HCT116 (cell line): ENCODE measurements around the gene RBMX. TPM values are rescaled to one million over a fixed set of nuclear protein-coding genes. Genes with fewer than 3 reads are reported as not detected.

Experiments used
- ATAC-seq: fragments of 200-7000 bp; cut with Tn5 transposase; 2 replicates; pipeline ENCODE4 v1.9.1; 2020; ENCODE audit warnings: mild to moderate bottlenecking, moderate library complexity
- BruUV-seq: library from RNA; stranded (reverse); fragments of 400-500 nt; replicated peaks from 2 replicates; lab custom pipeline; 2021; lab: Mats Ljungman, UMichigan
- CTCF ChIA-PET: fragments of 300-600 bp; sonication (Branson Sonifier 250); formaldehyde crosslinking; loops from one replicate; lab custom pipeline; 2021; ENCODE audit warnings: antibody characterized with exemption; lab: Charles Lee
- POLR2A ChIA-PET: fragments of 300-600, 350-600 bp; sonication (Branson Sonifier 250); formaldehyde crosslinking; loops from one replicate; lab custom pipeline; 2021; ENCODE audit warnings: antibody characterized with exemption; lab: Charles Lee
- RAD21 ChIA-PET, 2 experiments: fragments of 300-600 bp; sonication (Branson Sonifier 250); formaldehyde crosslinking; loops; one replicate each; lab custom pipeline; 2023; ENCODE audit warnings: low total read pairs in 2 of 2; ENCODE audit not compliant: uncharacterized antibody in 2 of 2, unreplicated experiment in 2 of 2, low non-redundant PET in 1 of 2; lab: Charles Lee
- DNase-seq: peaks from one replicate; pipeline ENCODE4 v3.0.0-alpha.2; 2010; ENCODE audit warnings: low read depth, low spot score
- H2AFZ ChIP-seq: fragments of 200-600 bp; shearing (Covaris generic), sonication (generic); 2 replicates; pipeline ENCODE4 v1.6.1; 2017; ENCODE audit warnings: low read depth, mixed run types, mixed read lengths, antibody characterized with exemption, low read length; ENCODE audit not compliant: poor library complexity, severe bottlenecking
- H3K27ac ChIP-seq: 2 replicates; pipeline ENCODE4 v1.5.1; 2012; ENCODE audit warnings: low read depth, low read length
- H3K27me3 ChIP-seq: fragments of 200-600 bp; sonication (generic); 2 replicates; pipeline ENCODE4 v1.6.1; 2016; ENCODE audit warnings: mixed run types, low read length, mixed read lengths; ENCODE audit not compliant: insufficient read depth
- H3K36me3 ChIP-seq, 2 experiments: fragments of 200-500 bp in 1 of 2; fragments of 200-600 bp in 1 of 2; sonication (Bioruptor generic) in 1 of 2; sonication (generic) in 1 of 2; 2 replicates each; pipeline versions ENCODE4 v1.5.1 to v1.6.1; 2014 to 2016; ENCODE audit warnings: low read length in 2 of 2, inconsistent platforms in 1 of 2, mixed read lengths in 1 of 2, mixed run types in 1 of 2; ENCODE audit not compliant: insufficient read depth in 2 of 2, control insufficient read depth in 1 of 2
- H3K4me1 ChIP-seq, 2 experiments: fragments of 200-600 bp in 1 of 2; sonication (generic) in 1 of 2; 2 replicates each; pipeline versions ENCODE4 v1.5.1 to v1.6.1; 2012 to 2017; ENCODE audit warnings: low read length in 2 of 2, inconsistent platforms in 1 of 2, mild to moderate bottlenecking in 1 of 2, mixed read lengths in 1 of 2, mixed run types in 1 of 2, moderate library complexity in 1 of 2; ENCODE audit not compliant: insufficient read depth in 2 of 2, control insufficient read depth in 1 of 2
- H3K4me2 ChIP-seq: fragments of 200-600 bp; sonication (generic); 2 replicates; pipeline ENCODE4 v1.6.1; 2017; ENCODE audit warnings: mixed run types, low read length, mixed read lengths
- H3K4me3 ChIP-seq, 2 experiments: fragments of 200-600 bp in 1 of 2; sonication (generic) in 1 of 2; replicated peaks in 1 of 2; 2 replicates each; pipeline ENCODE4 v1.5.1; 2011 to 2016; ENCODE audit warnings: low read length in 2 of 2, control low read depth in 1 of 2, low read depth in 1 of 2, mild to moderate bottlenecking in 1 of 2, mixed read lengths in 1 of 2, mixed run types in 1 of 2
- H3K79me2 ChIP-seq: fragments of 200-600 bp; sonication (generic); 2 replicates; pipeline ENCODE4 v1.6.1; 2017; ENCODE audit warnings: mild to moderate bottlenecking, mixed run types, low read length, moderate library complexity, mixed read lengths; ENCODE audit not compliant: insufficient read depth
- H3K9ac ChIP-seq: fragments of 200-600 bp; sonication (generic); 2 replicates; pipeline ENCODE4 v1.6.1; 2016; ENCODE audit warnings: low read length, mixed read lengths
- H3K9me2 ChIP-seq: fragments of 200-600 bp; sonication (generic), shearing (Covaris generic); 2 replicates; pipeline ENCODE4 v1.6.1; 2017; ENCODE audit warnings: mixed run types, mild to moderate bottlenecking, moderate library complexity; ENCODE audit not compliant: insufficient read depth
- H3K9me3 ChIP-seq, 2 experiments: fragments of 200-500 bp in 1 of 2; fragments of 200-600 bp in 1 of 2; sonication (Bioruptor generic) in 1 of 2; sonication (generic) in 1 of 2; 2 replicates each; pipeline ENCODE4 v1.6.1; 2014 to 2017; ENCODE audit warnings: low read length in 2 of 2, mixed read lengths in 2 of 2, inconsistent platforms in 1 of 2, low read depth in 1 of 2, mild to moderate bottlenecking in 1 of 2, mixed run types in 1 of 2, moderate library complexity in 1 of 2; ENCODE audit not compliant: control insufficient read depth in 1 of 2, insufficient read depth in 1 of 2
- H4K20me1 ChIP-seq: fragments of 200-600 bp; sonication (generic), shearing (Covaris generic); 2 replicates; pipeline ENCODE4 v1.6.1; 2017; ENCODE audit warnings: mixed run types, mild to moderate bottlenecking, moderate library complexity; ENCODE audit not compliant: insufficient read depth
- CEBPB ChIP-seq: IDR thresholded peaks from 2 replicates; pipeline ENCODE4 v1.6.1; 2012; ENCODE audit warnings: low read depth
- EGR1 ChIP-seq: IDR thresholded peaks from 2 replicates; pipeline ENCODE4 v1.6.1; 2012; ENCODE audit warnings: low read depth
- EZH2 ChIP-seq: fragments of 200-600 bp; sonication (generic); IDR thresholded peaks from 2 replicates; pipeline ENCODE4 v1.6.1; 2017; ENCODE audit warnings: antibody characterized with exemption, mixed run types
- EZH2phosphoT487 ChIP-seq: fragments of 200-600 bp; IDR thresholded peaks from 2 replicates; pipeline ENCODE4 v1.6.1; 2018; ENCODE audit warnings: antibody characterized with exemption, borderline replicate concordance
- JUND ChIP-seq: IDR thresholded peaks from 2 replicates; pipeline ENCODE4 v1.6.1; 2012
- POLR2AphosphoS5 ChIP-seq: IDR thresholded peaks from 2 replicates; pipeline ENCODE4 v1.6.1; 2011; ENCODE audit warnings: mild to moderate bottlenecking, low read depth, low read length, moderate library complexity
- SIN3A ChIP-seq: IDR thresholded peaks from 2 replicates; pipeline ENCODE4 v1.6.1; 2012; ENCODE audit warnings: low read depth
- SP1 ChIP-seq: IDR thresholded peaks from 2 replicates; pipeline ENCODE4 v1.6.1; 2012; ENCODE audit warnings: low read depth
- SRF ChIP-seq: IDR thresholded peaks from 2 replicates; pipeline ENCODE4 v1.6.1; 2012; ENCODE audit warnings: low read depth
- intact Hi-C: fragments of 100-400 bp; cut with micrococcal nuclease; formaldehyde crosslinking; loops from 2 replicates; pipeline ENCODE4 v1.10.0; 2022
- total RNA-seq: library from RNA; stranded (reverse); gene quantifications from one replicate; pipeline ENCODE4 v1.2.1, GENCODE V29; 2021; ENCODE audit not compliant: unreplicated experiment
- TF ChIP-seq, protein P1 (sequence below): IDR thresholded peaks from 2 replicates; pipeline ENCODE4 v1.6.1; 2012
- TF ChIP-seq, protein P2 (sequence below), 3 experiments: fragments of 200-600 bp in 1 of 3; sonication (generic) in 1 of 3; IDR thresholded peaks in 2 of 3; conservative IDR thresholded peaks in 1 of 3; 2 replicates each; pipeline ENCODE4 v1.5.1; 2012 to 2017; ENCODE audit warnings: low read depth in 2 of 3, low read length in 2 of 3, antibody characterized with exemption in 1 of 3, borderline replicate concordance in 1 of 3, control low read depth in 1 of 3, mild to moderate bottlenecking in 1 of 3, mixed read lengths in 1 of 3, mixed run types in 1 of 3, moderate library complexity in 1 of 3; ENCODE audit not compliant: insufficient read depth in 1 of 3

RBMX gene
- total RNA-seq, 1 experiment from 2014 or later: 267 TPM

DNA sequence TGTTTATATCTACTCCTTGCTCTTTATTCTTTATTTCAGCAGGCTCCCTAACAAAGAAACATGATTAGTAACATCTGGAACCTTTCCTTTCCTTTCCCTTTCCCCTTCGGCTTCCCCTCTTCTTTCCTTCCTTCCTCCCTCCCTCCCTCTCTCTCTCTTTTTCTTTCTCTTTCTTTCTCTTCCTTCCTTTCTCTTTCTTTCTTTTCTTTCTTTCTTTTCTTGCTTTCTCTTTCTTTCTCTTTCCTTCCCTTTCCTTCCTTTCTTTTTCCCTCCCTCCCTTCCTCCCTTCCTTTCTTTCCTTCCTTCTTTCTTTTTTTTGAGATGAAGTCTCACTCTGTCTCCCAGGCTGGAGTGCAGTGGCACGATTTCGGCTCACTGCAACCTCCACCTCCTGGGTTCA, 30.7 kb upstream of the RBMX start:
- Histone ChIP-seq H3K27me3 (no peaks in the 10 kb centered on the region), H2AFZ (no peak overlapping the region), H4K20me1 (no peaks in the 10 kb centered on the region), H3K27ac (no peak overlapping the region), H3K4me1 (peaks cover 0 to 13% of the 10 kb centered on the region in 2 experiments; a peak in 2 of 4 replicates), H3K36me3 (no peaks in the 10 kb centered on the region), H3K79me2 (no peaks in the 10 kb centered on the region), H3K9me2 (no peaks in the 10 kb centered on the region), H3K4me2 (no peak overlapping the region), H3K9ac (no peak overlapping the region), H3K4me3 (no peak overlapping the region), H3K9me3 (no peaks in the 10 kb centered on the region)
- no peak for ATAC-seq
- intact Hi-C loops: no loop called here
- TF ChIP-seq CEBPB: no peak
- TF ChIP-seq SIN3A: no peak
- TF ChIP-seq, protein P1, sequence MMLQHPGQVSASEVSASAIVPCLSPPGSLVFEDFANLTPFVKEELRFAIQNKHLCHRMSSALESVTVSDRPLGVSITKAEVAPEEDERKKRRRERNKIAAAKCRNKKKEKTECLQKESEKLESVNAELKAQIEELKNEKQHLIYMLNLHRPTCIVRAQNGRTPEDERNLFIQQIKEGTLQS: no peak
- TF ChIP-seq EZH2phosphoT487: no peak
- no peak for TF ChIP-seq EZH2
- TF ChIP-seq, protein P2, sequence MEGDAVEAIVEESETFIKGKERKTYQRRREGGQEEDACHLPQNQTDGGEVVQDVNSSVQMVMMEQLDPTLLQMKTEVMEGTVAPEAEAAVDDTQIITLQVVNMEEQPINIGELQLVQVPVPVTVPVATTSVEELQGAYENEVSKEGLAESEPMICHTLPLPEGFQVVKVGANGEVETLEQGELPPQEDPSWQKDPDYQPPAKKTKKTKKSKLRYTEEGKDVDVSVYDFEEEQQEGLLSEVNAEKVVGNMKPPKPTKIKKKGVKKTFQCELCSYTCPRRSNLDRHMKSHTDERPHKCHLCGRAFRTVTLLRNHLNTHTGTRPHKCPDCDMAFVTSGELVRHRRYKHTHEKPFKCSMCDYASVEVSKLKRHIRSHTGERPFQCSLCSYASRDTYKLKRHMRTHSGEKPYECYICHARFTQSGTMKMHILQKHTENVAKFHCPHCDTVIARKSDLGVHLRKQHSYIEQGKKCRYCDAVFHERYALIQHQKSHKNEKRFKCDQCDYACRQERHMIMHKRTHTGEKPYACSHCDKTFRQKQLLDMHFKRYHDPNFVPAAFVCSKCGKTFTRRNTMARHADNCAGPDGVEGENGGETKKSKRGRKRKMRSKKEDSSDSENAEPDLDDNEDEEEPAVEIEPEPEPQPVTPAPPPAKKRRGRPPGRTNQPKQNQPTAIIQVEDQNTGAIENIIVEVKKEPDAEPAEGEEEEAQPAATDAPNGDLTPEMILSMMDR (IDR thresholded peaks at IDR 0.05 in 2 of 3, conservative IDR thresholded peaks at IDR 0.05 in 1 of 3; ENCODE audit: borderline replicate concordance in 1 of 3, insufficient read depth in 1 of 3, low read depth in 2 of 3, low read length in 2 of 3): no peak
- TF ChIP-seq POLR2AphosphoS5: no peak
- no peak for TF ChIP-seq JUND
- no peak for TF ChIP-seq SRF
- TF ChIP-seq SP1: no peak
- no peak for TF ChIP-seq EGR1
- ChIA-PET RAD21 (no interaction called here), CTCF (no interaction called here), POLR2A (interaction anchor here (2.8 kb wide), 1 partner anchor 31 kb away, joined by 9 read pairs; the partner anchor contains the start of gene RBMX)
- DNase-seq: no peak
- BruUV-seq: no TSS peak
